GM19238 (cell line): Measurements from ENCODE around the gene NAGK.
"Not testable (repeated sequence)": the region's sequence is repeated elsewhere in the genome, so short reads cannot be mapped to it uniquely, and the experiment has no call there.

Experiments used
- DNase-seq: peaks from one replicate; pipeline ENCODE4 v3.0.0; 2011; ENCODE audit warnings: low spot score; ENCODE audit not compliant: insufficient read length

Gene NAGK

DNA sequence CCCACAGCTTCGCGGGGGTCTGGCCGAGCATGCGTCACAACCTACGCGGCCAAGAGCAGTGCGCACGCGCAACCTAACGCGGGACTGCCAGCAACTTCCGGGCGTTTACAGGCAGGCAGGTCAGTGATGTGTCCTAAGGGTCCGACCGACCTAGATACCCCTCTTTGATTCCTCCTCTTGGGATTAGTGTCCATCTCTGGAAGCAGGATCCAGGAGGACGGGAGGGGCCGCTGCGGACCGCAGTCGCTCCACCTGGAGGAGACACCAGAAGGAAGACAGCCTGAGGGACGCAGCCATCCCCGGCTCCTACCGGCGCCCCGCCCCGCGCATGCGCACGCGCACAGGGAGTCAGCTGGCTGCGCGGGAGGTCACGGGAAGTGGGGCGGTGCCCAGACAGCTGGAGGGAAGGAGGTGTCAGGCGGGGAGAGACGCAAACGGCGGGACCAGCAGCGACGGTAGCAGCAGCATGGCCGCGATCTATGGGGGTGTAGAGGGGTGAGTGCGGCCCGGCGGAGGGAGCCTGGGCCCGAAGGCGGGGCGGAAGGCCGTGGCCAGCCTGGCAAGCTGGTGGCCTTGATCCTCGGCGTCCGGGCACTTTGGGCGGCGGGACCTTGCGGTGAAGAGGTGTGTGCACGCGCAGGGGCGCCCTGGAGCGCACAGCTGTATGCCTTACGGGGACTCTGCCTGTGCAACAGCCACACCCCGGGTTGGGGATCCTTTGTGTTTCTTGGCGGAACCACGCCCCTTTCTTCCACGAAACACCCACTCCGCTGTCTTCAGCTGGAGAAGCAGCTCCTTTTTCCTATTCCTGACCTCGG is at the start of gene NAGK:
TSS of gene NAGK (plus strand) at position 431 of the 818 bp plus-strand sequence. CDS start at position 467, 36 bp downstream.
- peak; percentile 80 for DNase-seq

DNA sequence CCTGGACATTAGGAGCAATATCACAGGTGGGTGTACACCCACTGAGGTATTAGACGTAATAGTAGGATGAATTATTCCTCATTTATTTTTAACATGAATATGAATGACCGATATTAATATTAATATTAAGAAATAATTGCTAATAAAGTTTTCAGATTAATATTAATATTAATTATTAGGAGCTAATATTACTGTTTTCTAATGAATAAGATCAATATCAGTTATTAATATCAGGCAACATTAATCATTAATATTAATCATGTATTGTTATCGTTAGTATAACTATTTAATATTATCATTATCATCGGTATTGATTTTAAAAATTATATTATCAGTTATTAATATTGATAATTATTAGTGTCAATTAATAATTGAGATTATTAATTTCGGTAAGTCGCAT is 48.5 kb upstream of the NAGK start:
- DNase-seq, result not testable (repeated sequence)

DNA sequence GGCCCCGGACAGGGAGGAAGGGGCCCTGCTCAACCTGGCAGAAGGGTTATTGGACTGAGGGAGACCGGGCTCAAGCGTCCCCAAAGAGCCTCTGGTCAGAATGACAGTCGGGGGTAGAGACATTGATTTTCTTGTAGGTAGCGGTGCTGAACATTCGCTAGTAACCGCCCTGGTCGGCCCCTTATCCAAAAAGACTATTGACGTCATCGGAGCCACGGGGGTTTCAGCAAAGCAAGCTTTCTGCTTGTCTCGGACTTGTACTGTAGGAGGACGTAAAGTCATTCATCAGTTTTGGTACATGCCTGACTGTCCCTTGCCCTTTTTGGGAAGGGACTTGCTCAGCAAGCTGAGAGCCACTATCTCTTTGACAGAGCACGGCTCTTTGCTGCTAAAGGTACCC is 47.1 kb upstream of the NAGK start:
- not testable (repeated sequence) for DNase-seq

DNA sequence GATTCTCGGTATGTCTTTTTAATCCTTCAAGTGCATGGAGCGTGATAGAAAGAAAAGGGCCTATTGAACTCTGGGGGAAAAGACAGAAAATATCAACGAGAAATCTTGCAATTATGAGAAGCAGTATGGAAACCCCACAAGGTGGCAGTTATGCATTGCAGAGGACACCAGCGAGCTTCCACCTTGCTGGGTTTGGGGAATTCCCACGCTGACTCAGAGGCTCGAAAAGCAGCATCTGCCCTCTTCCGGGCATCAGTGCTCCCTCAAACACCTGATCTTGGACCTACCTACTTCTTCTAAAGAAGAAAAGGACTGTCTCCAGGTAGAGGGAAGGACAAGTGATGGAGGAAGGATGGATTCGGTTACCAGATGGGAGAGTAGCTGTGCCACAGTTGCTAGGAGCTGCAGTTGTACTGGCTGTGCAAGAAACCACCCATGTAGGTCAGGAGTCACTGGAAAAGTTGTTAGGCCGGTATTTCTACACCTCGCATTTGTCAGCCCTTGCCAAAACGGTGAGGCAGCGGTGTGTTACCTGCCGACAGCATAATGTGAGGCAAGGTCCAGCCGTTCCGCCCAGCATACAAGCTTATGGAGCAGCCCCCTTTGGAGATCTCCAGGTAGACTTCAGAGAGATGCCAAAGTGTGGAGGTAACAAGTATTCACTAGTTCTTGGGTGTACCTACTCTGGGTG is 44.8 kb upstream of the NAGK start:
- not testable (repeated sequence) for DNase-seq

DNA sequence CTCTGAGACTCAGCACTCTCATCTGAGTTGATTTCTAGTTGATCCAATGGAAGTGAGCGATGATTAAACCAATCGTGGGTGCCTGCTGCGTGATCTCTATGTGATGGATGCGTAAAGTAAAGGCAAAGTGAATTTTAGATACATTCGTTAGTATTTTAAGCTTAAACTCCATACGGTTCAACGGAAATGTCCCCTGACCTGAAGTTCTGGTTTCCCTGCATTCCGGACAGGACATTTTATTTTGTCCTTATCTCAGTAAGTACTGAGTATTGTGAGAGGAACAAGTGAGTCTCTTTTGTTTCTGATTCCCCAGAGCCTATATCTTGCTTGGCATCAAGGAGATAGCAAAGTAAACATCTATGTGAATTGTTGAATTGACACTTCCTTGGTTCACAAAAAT is 32.2 kb upstream of the NAGK start:
- not testable (repeated sequence) for DNase-seq

DNA sequence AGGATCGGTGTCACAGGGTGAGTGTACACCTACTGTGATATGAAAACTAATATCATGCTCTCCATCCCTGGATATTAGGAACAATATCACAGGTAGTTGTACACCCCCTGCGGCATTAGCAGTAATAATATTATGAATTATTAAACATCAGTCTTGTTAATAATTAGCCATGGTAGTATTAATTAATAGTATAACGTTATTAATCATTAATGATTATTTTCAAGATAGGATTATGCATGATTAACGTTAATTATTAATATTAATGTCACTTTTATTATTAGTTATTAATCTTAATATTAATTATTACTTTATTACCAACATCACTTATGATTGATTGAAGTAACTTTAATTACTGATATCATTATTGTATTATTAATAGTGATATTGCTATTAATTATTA is 26.2 kb upstream of the NAGK start:
- no peak for DNase-seq

DNA sequence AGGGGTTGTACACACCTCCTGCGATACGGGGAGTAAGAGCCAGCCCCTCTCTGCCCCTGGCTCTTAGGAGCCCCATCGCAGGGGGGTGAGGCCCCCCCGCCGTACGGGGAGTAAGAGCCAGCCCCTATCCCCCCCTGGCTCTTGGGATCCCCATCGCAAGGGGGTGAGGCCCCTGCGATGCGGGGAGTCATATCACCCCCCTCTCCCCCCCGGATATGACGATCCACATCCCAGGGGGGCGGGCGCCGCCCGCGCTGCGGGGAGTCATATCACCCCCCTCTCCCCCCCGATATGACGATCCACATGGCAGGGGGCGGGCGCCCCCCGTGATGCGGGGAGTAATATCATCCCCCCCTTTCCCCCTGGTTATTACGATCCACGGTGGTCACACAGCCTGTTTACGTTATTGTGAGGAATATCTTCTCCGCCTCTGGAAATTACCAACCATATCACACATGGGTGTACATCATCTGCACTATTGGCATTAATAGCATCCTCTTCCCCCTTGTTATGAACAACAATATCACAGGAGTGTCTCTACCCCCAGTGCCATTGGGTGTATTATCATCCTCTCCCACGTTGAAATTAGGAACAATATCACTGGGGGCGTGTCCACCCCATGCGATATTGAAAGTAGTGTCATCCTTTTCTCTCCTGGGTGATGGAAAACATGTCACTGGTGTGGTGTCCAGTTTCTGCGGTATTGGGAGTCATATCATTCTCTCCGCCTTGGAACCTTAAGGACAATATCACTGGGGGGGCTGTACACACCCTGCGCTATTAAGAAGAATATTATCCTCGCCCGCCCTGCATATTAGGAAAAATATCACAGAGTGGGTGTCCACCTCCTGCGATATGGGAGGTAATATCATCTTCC is 24.7 kb upstream of the NAGK start:
- DNase-seq, result no peak

DNA sequence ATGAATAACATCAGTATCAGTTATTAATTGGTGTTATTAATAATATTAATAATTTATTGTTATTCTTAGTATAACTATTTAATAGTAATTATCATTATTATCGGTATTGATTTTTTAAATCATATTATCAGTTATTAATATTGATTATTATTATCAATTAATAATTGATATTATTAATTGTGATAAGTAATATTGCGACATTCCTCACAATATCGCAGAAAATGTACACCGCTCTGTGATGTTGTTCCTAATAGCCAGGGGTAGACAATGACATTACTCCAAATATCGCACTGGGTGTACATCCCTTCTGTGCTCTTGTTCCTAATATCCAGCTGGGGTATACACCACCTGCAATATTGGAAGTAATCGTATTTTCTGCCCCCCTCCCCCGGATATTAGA is 23.3 kb upstream of the NAGK start:
- DNase-seq, result no peak

DNA sequence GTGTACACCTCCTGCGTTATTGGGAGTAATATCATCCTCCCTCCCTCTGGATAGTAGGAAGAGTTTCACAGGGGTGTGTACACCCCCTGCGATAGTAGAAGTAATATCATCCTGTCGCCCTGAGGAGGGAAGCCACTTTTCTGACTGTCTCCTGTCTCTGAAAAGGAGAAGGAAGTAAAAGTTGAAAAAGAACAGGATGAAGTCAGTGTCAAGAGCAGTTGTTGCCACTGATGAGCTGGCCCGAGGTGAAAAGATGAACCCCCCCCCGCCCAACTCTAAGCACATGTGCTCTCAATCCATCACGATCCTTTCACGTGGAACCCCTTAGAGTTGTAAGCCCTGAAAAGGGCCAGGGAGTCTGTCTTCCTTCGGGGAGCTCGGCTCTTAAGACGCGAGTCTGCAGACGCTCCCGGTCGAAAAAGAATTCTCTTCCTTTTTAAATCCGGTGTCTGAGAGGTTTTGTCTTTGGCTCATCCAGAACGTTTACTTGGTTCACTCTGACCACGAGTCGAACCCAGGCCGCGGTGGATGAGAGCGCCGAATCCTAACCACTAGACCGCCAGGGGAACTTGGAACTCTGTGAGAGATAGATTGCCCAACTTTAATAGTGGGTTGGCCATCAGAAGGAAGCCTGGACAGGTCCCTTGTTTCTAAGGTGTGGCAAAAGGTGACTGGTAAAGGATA is 22.4 kb upstream of the NAGK start:
- no peak for DNase-seq

DNA sequence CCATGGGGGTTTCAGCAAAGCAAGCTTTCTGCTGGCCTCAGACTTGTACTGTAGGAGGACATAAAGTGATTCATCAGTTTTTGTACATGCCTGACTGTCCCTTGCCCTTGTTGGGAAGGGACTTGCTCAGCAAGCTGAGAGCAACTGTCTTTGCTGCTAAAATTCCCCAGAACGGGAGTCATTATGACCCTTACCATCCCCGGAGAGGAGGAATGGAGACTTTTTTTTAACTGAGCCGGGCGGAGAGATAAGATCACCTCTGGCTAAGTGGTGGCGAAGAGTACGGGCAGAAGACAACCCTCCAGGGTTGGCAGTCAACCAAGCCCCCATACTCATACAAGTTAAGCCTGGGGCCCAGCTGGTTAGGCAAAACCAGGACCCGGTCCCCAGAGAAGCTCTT is 20.4 kb upstream of the NAGK start:
- DNase-seq, result no peak

DNA sequence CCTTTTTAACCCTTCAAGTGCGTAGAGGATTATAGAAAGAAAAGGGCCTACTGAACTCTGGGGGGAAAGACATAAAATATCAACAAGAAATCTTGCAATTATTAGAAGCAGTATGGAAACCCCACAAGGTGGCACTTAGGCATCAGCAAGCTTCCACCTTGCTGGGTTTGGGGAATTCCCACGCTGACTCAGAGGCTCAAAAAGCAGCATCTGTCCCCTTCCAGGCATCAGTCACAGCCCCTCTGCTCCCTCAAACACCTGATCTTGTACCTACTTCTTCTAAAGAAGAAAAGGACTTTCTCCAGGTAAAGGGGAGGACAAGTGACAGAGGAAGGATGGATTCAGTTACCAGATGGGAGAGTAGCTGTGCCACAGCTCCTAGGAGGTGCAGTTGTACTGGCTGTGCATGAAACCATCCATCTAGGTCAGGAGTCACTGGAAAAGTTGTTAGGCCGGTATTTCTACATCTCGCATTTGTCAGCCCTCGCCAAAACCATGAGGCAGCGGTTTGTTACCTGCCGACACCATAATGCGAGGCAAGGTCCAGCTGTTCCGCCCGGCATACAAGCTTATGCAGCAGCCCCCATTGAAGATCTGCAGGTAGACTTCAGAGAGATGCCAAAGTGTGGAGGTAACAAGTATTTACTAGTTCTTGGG is 18.6 kb upstream of the NAGK start:
- not testable (repeated sequence) for DNase-seq

DNA sequence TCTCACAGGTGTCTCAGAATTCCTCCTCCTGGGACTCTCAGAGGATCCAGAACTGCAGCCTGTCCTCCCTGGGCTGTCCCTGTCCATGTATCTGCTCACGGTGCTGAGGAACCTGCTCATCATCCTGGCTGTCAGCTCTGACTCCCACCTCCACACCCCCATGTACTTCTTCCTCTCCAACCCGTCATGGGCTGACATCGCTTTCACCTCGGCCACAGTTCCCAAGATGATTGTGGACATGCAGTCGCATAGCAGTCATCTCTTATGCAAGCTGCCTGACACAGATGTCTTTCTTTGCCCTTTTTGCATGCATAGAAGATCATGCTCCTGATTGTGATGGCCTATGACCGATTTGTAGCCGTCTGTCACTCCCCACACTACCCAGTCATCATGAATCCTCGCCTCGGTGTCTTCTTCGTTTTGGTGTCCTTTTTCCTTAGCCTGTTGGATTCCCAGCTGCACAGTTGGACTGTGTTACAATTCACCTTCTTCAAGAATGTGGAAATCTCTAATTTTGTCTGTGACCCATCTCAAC is 13.2 kb upstream of the NAGK start:
- DNase-seq, result not testable (repeated sequence)

DNA sequence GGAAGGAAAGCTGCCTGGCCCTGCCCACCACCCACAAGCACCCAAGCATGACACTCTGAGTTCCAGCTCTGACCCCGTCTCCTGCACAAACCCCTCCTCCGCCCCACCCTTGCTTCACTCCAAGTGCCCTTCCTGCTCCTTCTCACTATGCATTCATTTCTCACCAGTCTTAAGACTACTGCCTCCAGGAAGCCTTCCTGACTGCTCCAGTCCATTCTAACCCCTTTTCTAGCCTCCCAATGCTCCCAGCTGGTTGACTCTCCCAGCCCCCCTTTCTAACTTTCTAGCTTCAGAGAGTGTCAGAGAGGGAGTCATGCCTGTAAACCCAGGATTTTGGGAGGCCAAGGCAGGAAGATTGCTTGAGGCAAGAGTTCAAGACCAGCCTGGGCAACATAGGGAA is 8.2 kb upstream of the NAGK start:
- no peak for DNase-seq

DNA sequence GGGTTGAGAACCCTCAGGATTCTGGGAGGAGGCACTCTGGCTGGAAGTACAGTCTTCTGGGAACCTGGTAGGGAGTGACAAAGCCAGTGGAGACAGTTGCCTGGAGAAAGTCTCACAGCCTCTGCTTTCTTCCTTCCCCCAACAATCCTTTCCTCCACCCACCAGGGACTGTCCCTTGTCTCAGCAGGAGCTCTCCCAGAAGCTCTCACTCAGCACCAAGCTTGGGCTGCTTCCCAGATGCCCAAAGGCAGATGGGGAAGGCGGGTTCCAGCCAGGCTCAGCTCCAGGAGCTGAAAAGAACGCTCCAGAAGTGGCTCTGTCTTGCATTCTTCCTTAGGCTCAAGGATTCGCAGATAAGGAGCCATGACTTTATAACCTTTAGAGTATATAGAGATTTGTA is 7.6 kb upstream of the NAGK start:
- no peak for DNase-seq

DNA sequence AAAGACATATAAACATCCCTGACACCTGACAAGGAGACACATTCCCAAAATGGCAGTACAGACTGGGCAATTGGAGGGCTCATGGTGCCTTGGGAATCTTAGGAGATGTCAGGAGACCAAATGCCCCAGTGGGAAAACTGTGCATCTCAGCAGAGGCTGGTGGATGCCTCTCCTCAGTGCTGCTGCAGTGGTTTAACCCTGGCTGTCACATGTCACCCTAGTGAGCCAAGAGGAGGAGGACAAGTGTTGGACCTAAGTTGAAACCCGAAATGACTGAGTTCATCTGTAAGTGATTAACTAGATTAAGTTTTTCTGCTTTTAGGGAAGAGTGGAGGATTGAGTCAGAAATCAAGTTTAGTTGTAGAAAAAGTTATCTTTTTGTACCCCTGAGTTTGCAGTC is 5.2 kb upstream of the NAGK start:
- no peak for DNase-seq

DNA sequence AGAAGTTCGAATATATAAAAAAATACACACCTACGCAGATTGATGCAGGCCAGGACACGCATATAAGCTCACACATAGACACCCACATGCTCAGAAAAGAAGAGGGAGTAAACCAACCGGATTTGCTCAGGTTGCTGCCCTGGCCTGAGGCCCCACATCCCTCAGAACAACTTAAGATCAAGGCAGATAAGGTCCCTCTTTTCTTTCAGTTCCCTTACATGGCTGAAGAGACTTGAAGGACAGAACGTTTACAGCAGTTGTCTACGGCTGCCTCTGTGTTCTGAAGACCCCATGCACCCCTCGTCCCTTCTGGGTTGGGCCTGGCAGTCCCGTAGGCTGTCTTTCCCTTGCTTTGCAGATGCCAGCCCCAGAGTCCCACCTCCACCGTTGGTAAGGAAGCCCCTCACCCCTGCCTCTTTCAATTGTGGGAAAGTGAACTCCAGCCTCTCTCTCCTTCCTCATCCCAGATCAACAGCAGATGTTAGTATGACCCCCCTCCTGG is 4.3 kb upstream of the NAGK start:
- no peak for DNase-seq

DNA sequence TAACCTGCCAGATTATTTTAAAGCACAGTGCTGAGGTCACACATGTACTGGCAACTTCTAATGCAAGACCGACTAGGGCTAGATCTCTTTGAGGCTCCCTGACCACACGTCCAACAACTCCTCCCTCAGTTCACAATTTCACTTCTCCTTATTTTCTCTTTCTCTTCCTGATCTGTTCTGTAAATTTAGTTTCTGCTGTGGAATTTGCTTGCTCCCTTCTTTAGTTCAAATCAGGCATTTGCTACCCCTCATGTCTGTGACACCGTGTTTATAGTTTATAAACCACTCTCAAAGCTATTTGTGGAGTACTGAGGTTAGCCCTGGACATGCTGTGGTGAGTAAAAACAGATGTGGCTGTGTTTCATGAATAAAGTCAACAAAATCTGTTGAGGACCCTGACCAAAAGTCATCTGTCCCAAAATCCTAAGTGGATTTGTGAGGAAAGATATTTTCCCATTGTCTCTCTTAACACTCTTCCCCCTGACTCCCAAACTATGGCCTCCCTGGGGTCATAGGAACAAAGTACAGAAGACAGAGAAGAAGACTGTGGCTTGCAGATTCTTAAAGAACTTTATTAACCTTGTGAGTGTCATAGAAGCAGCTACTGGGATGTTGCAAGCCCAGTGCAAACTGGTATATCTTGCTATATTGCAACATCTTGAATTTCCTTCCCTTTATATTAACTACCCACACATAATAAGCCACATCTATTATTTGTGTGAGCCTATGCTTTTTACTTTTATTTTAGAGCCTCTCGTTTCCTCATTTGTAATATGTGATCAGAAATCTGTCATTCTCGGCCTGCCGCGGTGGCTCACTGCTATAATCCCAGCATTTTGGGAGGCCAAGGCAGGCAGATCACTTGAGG is 3.5 kb upstream of the NAGK start:
- DNase-seq, result no peak

DNA sequence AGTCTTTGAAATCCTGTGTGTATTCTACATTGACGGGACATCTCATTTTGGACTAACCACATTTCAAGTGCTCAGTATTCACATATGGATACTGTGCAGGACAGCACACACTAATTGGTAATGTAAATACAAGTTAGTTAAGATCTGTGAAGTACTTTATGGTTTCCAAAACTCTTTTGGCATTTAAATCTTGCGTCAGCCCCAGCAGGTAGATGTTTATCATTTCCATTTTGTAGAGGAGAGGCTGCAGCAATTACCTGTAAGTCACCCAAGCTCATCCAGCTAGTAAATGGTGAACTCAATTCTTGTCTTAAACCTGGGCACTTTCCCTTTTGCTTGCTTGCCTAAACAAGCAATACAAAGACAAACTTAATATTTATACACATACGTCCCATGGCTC is 1.6 kb upstream of the NAGK start:
- DNase-seq, result no peak

DNA sequence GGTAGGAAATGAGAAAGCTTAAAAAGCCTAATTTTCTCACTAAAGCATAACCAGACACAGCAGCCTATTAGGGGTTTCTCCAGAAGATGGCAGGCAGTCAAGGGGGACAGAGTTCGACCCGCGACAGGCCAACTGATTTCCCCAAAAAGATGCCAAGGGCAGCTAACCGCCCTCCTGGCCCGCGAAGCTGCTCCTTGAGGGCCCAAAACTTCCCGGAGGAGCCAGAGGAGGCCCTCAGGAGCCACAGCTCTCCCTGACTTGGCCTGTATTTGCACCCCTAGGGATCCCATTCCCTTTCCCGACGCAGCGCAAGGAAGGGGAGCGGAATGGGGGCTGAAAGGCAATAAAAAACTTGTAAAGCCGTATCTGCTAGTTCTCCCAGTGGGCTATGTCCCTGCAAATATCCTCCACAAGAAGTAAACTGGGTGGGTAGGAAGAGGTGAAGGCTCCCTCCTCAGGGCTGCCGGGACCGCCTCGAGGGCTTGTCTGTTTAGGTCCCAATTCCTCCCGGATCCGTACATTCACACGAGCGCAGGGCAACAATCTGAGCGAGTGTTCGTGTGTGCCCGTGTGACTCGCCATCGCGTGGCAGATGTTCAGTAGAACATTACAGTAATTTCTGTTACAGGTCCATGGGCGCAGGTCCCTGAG is 756 bp upstream of the NAGK start:
- no peak for DNase-seq
